Breast epithelium (tissue), 3 donors: Measurements from ENCODE around the gene PPM1H.

Experiments used
- CTCF ChIP-seq, 3 donors: fragments of 450-650 bp; IDR thresholded peaks; one replicate each; pipeline ENCODE4 v1.5.1; 2016 to 2017; ENCODE audit warnings: antibody characterized with exemption in 3 of 3, mild to moderate bottlenecking in 3 of 3, moderate library complexity in 3 of 3
- POLR2A ChIP-seq: fragments of 450-650 bp; IDR thresholded peaks from one replicate; pipeline ENCODE4 v1.6.1; 2016; ENCODE audit warnings: antibody characterized with exemption, mild to moderate bottlenecking, moderate library complexity

- TF ChIP-seq POLR2A (no peak), CTCF (IDR thresholded peaks at IDR 0.05) (no peak)
Measured at GRCh38 chr12:62898526-62898925, 36.4 kb downstream of the PPM1H start.
